Karpas-422 (cell line): ENCODE measurements around the gene MLXIP. TPM values are rescaled to one million over a fixed set of nuclear protein-coding genes. Genes with fewer than 3 reads are reported as not detected.

Experiments used
- DNase-seq: peaks from one replicate; pipeline ENCODE4 v3.0.0-alpha.2; 2015
- H2AFZ ChIP-seq: fragments of 200-600 bp; sonication (generic); 2 replicates; pipeline ENCODE4 v1.6.1; 2014; ENCODE audit warnings: antibody characterized with exemption, low read length, mixed read lengths
- H3K27ac ChIP-seq: fragments of 200-600 bp; sonication (generic); 2 replicates; pipeline ENCODE4 v1.5.1; 2014; ENCODE audit warnings: mild to moderate bottlenecking, low read length, moderate library complexity
- H3K27me3 ChIP-seq: fragments of 200-600 bp; sonication (generic); 2 replicates; pipeline ENCODE4 v1.6.1; 2014; ENCODE audit warnings: low read length, mixed read lengths
- H3K36me3 ChIP-seq: fragments of 200-600 bp; sonication (generic); 2 replicates; pipeline ENCODE4 v1.6.1; 2014; ENCODE audit warnings: low read length, mixed read lengths; ENCODE audit not compliant: insufficient read depth
- H3K4me1 ChIP-seq: fragments of 200-600 bp; sonication (generic); 2 replicates; pipeline ENCODE4 v1.6.1; 2014; ENCODE audit warnings: mild to moderate bottlenecking, low read length, mixed read lengths
- H3K4me2 ChIP-seq: fragments of 200-600 bp; sonication (generic); 2 replicates; pipeline ENCODE4 v1.6.1; 2014; ENCODE audit warnings: low read length, low read depth, mild to moderate bottlenecking; ENCODE audit not compliant: poor library complexity, severe bottlenecking
- H3K4me3 ChIP-seq: fragments of 200-600 bp; sonication (generic); 2 replicates; pipeline ENCODE4 v1.5.1; 2014; ENCODE audit warnings: mild to moderate bottlenecking, antibody characterized with exemption, low read length, mixed read lengths
- H3K79me2 ChIP-seq: fragments of 200-600 bp; sonication (generic); 2 replicates; pipeline ENCODE4 v1.6.1; 2014; ENCODE audit warnings: mild to moderate bottlenecking, low read length, mixed read lengths
- H3K9ac ChIP-seq: fragments of 200-600 bp; sonication (generic); 2 replicates; pipeline ENCODE4 v1.6.0; 2014; ENCODE audit warnings: low read length
- H3K9me2 ChIP-seq: fragments of 200-600 bp; sonication (generic), shearing (Covaris generic); replicated peaks from 2 replicates; pipeline ENCODE4 v1.6.0; 2014; ENCODE audit warnings: mild to moderate bottlenecking, low read length, moderate library complexity; ENCODE audit not compliant: insufficient read depth
- H3K9me3 ChIP-seq: fragments of 300-700, 200-600 bp; sonication (generic); 2 replicates; pipeline ENCODE4 v1.6.1; 2014; ENCODE audit warnings: low read length, mixed read lengths
- H4K20me1 ChIP-seq: fragments of 200-600 bp; sonication (generic); 2 replicates; pipeline ENCODE4 v1.6.1; 2014; ENCODE audit warnings: mild to moderate bottlenecking, antibody characterized with exemption, low read length, low read depth; ENCODE audit not compliant: insufficient read depth
- total RNA-seq: library from RNA; depleted of rRNA; stranded (reverse); fragments of >200 nt; shearing (Covaris generic); gene quantifications from 2 replicates; pipeline ENCODE4 v1.2.3, GENCODE V29; 2014; ENCODE audit warnings: low replicate concordance

The MLXIP gene
- total RNA-seq, 1 experiment from 2014 or later, result 14.8 TPM

DNA sequence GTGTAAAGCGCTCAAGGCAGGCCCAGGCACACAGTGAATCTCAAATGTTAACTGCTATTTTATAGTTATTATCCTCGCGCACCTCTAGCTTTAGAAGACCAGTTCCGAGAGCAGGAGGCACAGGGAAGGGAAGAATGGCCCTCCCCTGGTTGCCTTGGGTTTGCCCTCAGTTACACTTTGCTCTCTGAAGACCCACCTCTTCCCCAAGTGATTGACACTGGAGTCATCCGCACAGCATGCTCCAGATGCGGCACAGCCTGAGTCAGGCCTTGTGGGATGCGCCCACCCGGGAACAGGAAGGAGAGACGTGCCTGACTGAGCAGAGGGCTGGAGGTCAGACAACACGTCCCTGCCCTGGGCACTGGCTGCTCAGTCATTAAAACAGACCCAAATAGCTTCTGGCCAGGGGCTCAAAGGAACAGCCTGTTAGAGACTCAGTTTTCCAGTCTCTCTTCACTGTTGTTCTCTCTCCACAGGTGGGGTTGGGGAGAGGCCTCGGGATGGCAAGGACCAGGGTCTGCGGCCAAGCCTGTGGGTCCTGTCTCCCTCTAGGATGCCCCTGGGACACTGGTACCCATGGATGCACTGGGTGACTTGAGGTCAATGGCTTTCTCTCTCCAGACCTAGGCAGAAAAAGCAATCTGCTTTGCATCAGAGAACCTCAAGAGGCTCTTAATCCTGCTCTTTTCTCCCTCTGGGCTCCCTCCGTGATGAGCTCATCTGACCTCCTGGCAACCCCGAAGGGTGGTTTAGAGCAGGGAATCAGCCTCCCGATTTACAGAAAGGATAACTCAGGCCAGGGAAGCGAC is 13.6 kb upstream of the MLXIP start:
- H4K20me1 ChIP-seq, result peaks cover 5% of the 10 kb centered on the region; the same call in 1 of the 2 replicates
- H3K27me3 ChIP-seq, result no peaks in the 10 kb centered on the region
- no peaks in the 10 kb centered on the region for H3K79me2 ChIP-seq
- DNase-seq, result peak; percentile 67
- H3K27ac ChIP-seq, result no peak overlapping the region
- peaks cover 28% of the 10 kb centered on the region for H3K4me1 ChIP-seq
- peak overlapping the region; percentile 44 for H3K9ac ChIP-seq
- no peaks in the 10 kb centered on the region for H3K9me3 ChIP-seq
- peaks cover 17% of the 10 kb centered on the region; the same call in 1 of the 2 replicates for H3K36me3 ChIP-seq
- no peak overlapping the region for H2AFZ ChIP-seq
- H3K9me2 ChIP-seq, result no peaks in the 10 kb centered on the region
- H3K4me3 ChIP-seq, result peak overlapping the region; percentile 50
- H3K4me2 ChIP-seq, result peak overlapping the region; percentile 51

DNA sequence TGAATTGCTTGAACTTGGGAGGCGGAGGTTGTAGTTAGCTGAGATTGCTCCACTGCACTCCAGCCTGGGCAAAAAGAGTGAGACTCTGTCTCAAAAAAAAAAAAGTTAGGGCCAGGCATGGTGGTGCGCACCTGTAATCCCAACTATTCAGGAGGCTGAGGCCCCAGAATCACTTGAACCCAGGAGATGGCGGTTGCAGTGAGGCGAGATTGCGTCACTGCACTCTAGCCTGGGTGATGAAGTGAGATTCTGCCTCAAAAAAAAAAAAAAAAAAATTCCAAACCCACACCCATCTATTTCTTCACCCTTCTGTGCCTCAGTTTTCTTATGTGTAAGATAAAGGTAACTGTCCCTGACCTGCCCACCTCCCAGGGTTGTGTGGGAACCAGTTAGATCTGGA is 11.0 kb upstream of the MLXIP start:
- H3K79me2 ChIP-seq, result no peaks in the 10 kb centered on the region
- no peak overlapping the region for H2AFZ ChIP-seq
- H3K27me3 ChIP-seq, result no peaks in the 10 kb centered on the region
- DNase-seq, result no peak
- H3K4me3 ChIP-seq, result no peak overlapping the region
- no peaks in the 10 kb centered on the region for H3K9me2 ChIP-seq
- no peak overlapping the region for H3K27ac ChIP-seq
- H4K20me1 ChIP-seq, result no peaks in the 10 kb centered on the region
- no peaks in the 10 kb centered on the region for H3K9me3 ChIP-seq
- H3K36me3 ChIP-seq, result no peaks in the 10 kb centered on the region
- H3K9ac ChIP-seq, result no peak overlapping the region
- peaks cover 28% of the 10 kb centered on the region for H3K4me1 ChIP-seq
- no peak overlapping the region for H3K4me2 ChIP-seq

DNA sequence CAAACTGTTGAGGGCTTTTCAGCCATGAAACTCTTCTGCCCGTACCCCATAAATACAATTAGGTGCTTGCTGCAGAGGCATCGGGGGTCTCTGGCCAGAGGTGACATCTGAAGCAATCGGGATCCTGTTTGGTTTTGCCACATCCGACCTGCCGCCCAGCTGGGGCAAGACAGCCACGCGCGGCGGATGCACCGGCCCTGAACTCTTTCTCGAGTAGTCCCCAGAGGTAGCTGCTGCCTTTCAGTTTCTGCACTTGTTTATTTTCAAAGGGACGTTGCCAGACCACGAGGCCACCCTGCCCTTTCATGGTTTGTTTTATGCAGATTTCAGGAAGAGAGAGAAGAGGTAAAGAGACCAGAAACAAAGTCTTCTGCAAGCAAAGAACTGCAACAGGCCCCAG is 10.6 kb upstream of the MLXIP start:
- Histone ChIP-seq H3K4me2 (no peak overlapping the region), H4K20me1 (no peaks in the 10 kb centered on the region), H3K9ac (no peak overlapping the region), H3K9me3 (no peaks in the 10 kb centered on the region), H3K36me3 (no peaks in the 10 kb centered on the region), H3K79me2 (no peaks in the 10 kb centered on the region), H3K4me3 (no peak overlapping the region), H3K4me1 (peaks cover 28% of the 10 kb centered on the region), H3K27ac (no peak overlapping the region), H2AFZ (no peak overlapping the region), H3K9me2 (no peaks in the 10 kb centered on the region), H3K27me3 (no peaks in the 10 kb centered on the region)
- peak; percentile 59 for DNase-seq

DNA sequence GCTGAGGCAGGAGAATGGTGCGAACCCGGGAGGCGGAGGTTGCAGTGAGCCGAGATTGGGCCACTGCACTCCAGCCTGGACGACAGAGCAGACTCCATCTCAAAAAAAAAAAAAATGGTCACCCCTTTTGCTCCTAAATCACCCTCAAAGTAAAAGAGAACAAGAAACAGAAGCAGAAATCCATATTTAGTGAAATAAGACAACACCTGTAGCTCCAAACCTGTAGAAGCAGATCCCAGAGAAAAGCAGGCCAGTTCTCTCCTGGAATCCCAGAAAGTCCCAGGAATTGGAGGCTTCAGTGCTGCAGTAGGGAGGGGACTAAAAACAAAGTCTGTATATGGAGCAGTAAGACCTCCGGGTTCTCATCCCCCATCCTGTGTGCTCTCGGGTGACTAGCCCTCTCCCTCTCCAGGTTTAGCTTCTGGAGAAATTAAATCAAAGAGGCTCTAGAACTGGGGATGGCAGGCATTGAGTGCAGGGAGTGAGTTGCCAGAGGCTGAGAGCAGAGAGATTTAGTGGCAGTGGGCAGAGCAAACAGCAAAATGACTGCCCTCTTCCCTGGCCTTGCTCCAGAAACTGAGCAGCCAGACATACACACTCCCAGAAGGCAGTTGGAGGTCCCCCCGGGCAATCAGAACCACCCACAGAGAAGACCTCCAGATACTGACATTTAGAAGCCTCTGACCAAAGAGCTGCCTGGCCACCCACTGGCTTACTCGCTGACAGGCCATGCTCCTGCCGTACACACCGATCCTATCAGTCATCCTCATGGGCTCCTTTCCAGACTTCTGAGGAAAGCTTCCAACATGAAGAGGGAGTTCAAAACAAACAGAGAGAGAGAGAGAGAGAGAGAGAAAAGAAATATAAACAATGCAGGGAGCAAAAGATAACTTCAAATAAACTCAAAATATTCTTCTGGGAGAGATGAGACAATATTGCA is 6.3 kb upstream of the MLXIP start:
- H3K9ac ChIP-seq, result no peak overlapping the region
- no peaks in the 10 kb centered on the region for H3K27me3 ChIP-seq
- H3K4me3 ChIP-seq, result no peak overlapping the region
- no peak for DNase-seq
- H3K9me2 ChIP-seq, result no peaks in the 10 kb centered on the region
- no peak overlapping the region for H3K27ac ChIP-seq
- no peak overlapping the region for H2AFZ ChIP-seq
- no peak overlapping the region for H3K4me2 ChIP-seq
- no peaks in the 10 kb centered on the region for H3K79me2 ChIP-seq
- no peaks in the 10 kb centered on the region for H3K9me3 ChIP-seq
- no peaks in the 10 kb centered on the region for H4K20me1 ChIP-seq
- H3K36me3 ChIP-seq, result no peaks in the 10 kb centered on the region
- H3K4me1 ChIP-seq, result peaks cover 11% of the 10 kb centered on the region

DNA sequence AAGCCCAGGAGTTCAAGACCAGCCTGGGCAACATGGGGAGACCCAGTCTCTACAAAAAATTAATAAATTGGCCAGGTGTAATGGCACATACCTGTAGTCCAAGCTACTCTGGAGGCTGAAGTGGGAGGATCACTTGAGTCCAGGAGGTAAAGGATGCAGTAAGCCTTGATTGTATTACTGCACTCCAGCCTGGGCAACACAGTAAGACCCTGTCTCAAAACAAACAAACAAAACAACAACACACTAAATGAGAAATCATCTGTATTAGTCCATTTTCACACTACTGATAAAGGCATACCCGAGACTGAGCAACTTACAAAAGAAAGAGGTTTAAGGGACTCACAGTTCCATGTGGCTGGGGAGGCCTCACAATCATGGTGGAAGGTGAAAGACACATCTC is 4.7 kb upstream of the MLXIP start:
- no peaks in the 10 kb centered on the region for H3K36me3 ChIP-seq
- no peaks in the 10 kb centered on the region for H3K27me3 ChIP-seq
- no peak overlapping the region for H3K4me2 ChIP-seq
- no peaks in the 10 kb centered on the region for H3K79me2 ChIP-seq
- no peaks in the 10 kb centered on the region for H3K9me2 ChIP-seq
- no peak overlapping the region for H3K27ac ChIP-seq
- H3K9me3 ChIP-seq, result no peaks in the 10 kb centered on the region
- no peak overlapping the region for H2AFZ ChIP-seq
- no peak overlapping the region for H3K4me3 ChIP-seq
- H4K20me1 ChIP-seq, result no peaks in the 10 kb centered on the region
- H3K9ac ChIP-seq, result no peak overlapping the region
- no peak for DNase-seq
- H3K4me1 ChIP-seq, result peaks cover 13% of the 10 kb centered on the region

DNA sequence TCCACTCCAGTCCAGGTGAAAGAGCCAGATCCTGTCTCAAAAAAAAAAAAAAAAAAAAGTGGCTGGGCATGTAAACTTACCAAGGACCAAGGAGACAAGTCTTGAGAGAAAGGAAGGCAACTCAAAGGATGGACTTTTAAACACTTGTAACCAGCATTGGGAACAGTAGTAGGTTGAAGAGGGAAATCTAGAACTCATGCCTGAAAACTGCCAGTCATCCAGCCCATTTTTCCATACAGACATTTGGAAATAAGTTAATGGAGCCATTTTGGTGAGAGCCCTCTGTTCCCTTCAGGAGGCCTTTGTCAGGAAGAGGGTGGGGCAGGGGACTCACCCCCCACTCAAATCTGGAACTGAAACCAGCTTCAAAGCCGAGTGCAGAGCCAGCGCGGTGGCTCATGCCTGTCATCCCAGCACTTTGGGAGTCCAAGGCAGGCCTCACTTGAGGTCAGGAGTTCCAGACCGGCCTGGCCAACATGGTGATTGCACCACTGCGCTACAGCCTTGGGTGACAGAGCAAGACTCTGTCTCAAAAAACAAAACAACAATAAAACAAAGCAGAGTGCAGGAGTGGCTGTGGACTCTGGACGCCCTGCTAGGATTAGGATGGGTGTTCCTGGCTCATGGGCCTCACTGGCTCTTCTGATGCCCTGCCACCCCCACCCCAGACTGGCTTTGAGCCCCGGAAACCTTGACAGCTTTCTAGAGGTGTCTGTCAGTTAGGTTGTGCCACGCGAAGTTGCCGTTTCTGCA is 1.6 kb upstream of the MLXIP start:
- no peaks in the 10 kb centered on the region for H3K27me3 ChIP-seq

DNA sequence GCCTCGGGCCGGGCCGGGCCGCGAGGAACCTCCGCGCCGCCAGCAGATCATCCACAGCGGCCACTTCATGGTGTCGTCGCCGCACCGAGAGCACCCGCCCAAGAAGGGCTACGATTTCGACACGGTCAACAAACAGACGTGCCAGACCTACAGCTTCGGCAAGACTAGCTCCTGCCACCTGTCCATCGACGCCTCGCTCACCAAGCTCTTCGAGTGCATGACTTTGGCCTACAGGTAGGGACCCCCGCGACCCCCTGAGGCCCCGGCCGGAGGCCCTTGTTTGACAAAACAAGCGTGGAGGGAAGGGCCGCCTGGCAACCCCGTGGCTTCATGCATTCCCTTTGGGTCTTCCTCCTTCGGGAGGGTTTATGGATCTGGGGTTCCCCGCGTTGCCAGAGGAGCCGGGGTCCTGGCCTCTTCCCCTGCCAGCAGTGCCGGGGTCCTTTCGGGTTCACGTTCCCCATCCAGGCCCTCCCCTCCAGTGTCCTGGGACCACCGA is 526 bp downstream of the MLXIP start:
- H3K9me3 ChIP-seq, result no peaks in the 10 kb centered on the region
- H3K36me3 ChIP-seq, result no peaks in the 10 kb centered on the region
- peaks cover 52% of the 10 kb centered on the region for H3K79me2 ChIP-seq
- peak overlapping the region; percentile 55 for H3K27ac ChIP-seq
- no peaks in the 10 kb centered on the region for H3K27me3 ChIP-seq
- H3K4me2 ChIP-seq, result peak overlapping the region; percentile 97
- DNase-seq, result peak; percentile 56
- H3K4me3 ChIP-seq, result peak overlapping the region; percentile 72
- H4K20me1 ChIP-seq, result peaks cover 14% of the 10 kb centered on the region; the same call in 1 of the 2 replicates
- H3K9me2 ChIP-seq, result no peaks in the 10 kb centered on the region
- H2AFZ ChIP-seq, result no peak overlapping the region
- peaks cover 55% of the 10 kb centered on the region for H3K4me1 ChIP-seq
- peak overlapping the region; percentile 96 for H3K9ac ChIP-seq

More for the DNA sequence above, 1.6 kb upstream of the MLXIP start:
- peaks cover 14% of the 10 kb centered on the region; the same call in 1 of the 2 replicates for H4K20me1 ChIP-seq
- H3K27ac ChIP-seq, result no peak overlapping the region
- no peaks in the 10 kb centered on the region for H3K9me2 ChIP-seq
- no peaks in the 10 kb centered on the region for H3K9me3 ChIP-seq
- no peak for DNase-seq
- no peak overlapping the region for H3K9ac ChIP-seq
- H3K4me1 ChIP-seq, result peaks cover 38% of the 10 kb centered on the region
- H3K36me3 ChIP-seq, result no peaks in the 10 kb centered on the region
- H2AFZ ChIP-seq, result no peak overlapping the region
- H3K4me2 ChIP-seq, result no peak overlapping the region
- peaks cover 31% of the 10 kb centered on the region for H3K79me2 ChIP-seq
- H3K4me3 ChIP-seq, result no peak overlapping the region
